OCI-LY3 (cell line): ENCODE results near the gene CEP43.

Experiments used
- EZH2phosphoT487 ChIP-seq: fragments of 200-600 bp; shearing (Covaris generic); IDR thresholded peaks from 2 replicates; pipeline ENCODE4 v1.6.1; 2018; ENCODE audit warnings: antibody characterized with exemption, mixed run types, low read depth
- TF ChIP-seq, protein P1 (sequence below): fragments of 200-600, 300-600 bp; sonication (generic); IDR thresholded peaks from 2 replicates; pipeline ENCODE4 v1.5.1; 2014; ENCODE audit warnings: antibody characterized with exemption, low read length, low read depth

GRCh38 chr6:166956444-166957086 is 42.6 kb upstream of the CEP43 start, which contains the start of gene RNASET2:
- TF ChIP-seq, protein P1, sequence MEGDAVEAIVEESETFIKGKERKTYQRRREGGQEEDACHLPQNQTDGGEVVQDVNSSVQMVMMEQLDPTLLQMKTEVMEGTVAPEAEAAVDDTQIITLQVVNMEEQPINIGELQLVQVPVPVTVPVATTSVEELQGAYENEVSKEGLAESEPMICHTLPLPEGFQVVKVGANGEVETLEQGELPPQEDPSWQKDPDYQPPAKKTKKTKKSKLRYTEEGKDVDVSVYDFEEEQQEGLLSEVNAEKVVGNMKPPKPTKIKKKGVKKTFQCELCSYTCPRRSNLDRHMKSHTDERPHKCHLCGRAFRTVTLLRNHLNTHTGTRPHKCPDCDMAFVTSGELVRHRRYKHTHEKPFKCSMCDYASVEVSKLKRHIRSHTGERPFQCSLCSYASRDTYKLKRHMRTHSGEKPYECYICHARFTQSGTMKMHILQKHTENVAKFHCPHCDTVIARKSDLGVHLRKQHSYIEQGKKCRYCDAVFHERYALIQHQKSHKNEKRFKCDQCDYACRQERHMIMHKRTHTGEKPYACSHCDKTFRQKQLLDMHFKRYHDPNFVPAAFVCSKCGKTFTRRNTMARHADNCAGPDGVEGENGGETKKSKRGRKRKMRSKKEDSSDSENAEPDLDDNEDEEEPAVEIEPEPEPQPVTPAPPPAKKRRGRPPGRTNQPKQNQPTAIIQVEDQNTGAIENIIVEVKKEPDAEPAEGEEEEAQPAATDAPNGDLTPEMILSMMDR: no peak
- TF ChIP-seq EZH2phosphoT487: no peak
